Suprapubic skin (tissue), 4 donors: ENCODE results near the gene USP43.

ENCODE experiments used
- CTCF ChIP-seq, 2 donors: fragments of 200-600 bp in 1 of 2; fragments of 450-650 bp in 1 of 2; sonication (generic) in 1 of 2; IDR thresholded peaks; one replicate each; pipeline ENCODE4 v1.5.1; 2016 to 2019; ENCODE audit warnings: antibody characterized with exemption in 2 of 2, mild to moderate bottlenecking in 1 of 2, moderate library complexity in 1 of 2
- POLR2A ChIP-seq, 2 donors: fragments of 450-650 bp; IDR thresholded peaks; one replicate each; pipeline ENCODE4 v1.6.1; 2017; ENCODE audit warnings: antibody characterized with exemption in 2 of 2, mild to moderate bottlenecking in 2 of 2, moderate library complexity in 2 of 2
- POLR2AphosphoS5 ChIP-seq, 3 donors: sonication (generic); formaldehyde crosslinking; IDR thresholded peaks; one replicate each; pipeline ENCODE4 v1.6.1; 2017; ENCODE audit warnings: antibody characterized with exemption in 3 of 3

- TF ChIP-seq POLR2A (IDR thresholded peaks at IDR 0.05) (no peak), CTCF (IDR thresholded peaks at IDR 0.05) (no peak), POLR2AphosphoS5 (IDR thresholded peaks at IDR 0.05) (no peak)
Measured at GRCh38 chr17:9755083-9755482, 109.8 kb downstream of the USP43 start.
